Neuronal stem cell (in vitro differentiated cells): ENCODE measurements around the gene LTBP3.
"Not testable (repeated sequence)": the region's sequence is repeated elsewhere in the genome, so short reads cannot be mapped to it uniquely, and the experiment has no call there.

Experiments used
- DNase-seq: peaks from one replicate; pipeline ENCODE4 v3.0.0-alpha.2; 2013; ENCODE audit warnings: low spot score
- H2AFZ ChIP-seq: one replicate; pipeline ENCODE4 v1.6.1; 2013; ENCODE audit warnings: mild to moderate bottlenecking, low read length, inconsistent platforms
- H2AK5ac ChIP-seq: 2 replicates; pipeline ENCODE4 v1.6.1; 2013; ENCODE audit warnings: low read depth, mild to moderate bottlenecking, inconsistent platforms, low read length, moderate library complexity, mixed read lengths
- H2BK120ac ChIP-seq: 2 replicates; pipeline ENCODE4 v1.6.1; 2013; ENCODE audit warnings: low read depth, mild to moderate bottlenecking, inconsistent platforms, low read length, moderate library complexity, mixed read lengths
- H2BK12ac ChIP-seq: one replicate; pipeline ENCODE4 v1.6.1; 2013; ENCODE audit warnings: low read length, inconsistent platforms
- H2BK15ac ChIP-seq: 2 replicates; pipeline ENCODE4 v1.6.1; 2013; ENCODE audit warnings: mild to moderate bottlenecking, low read length, inconsistent platforms, mixed read lengths
- H2BK5ac ChIP-seq: one replicate; pipeline ENCODE4 v1.6.1; 2013; ENCODE audit warnings: inconsistent platforms, mild to moderate bottlenecking, low read length, moderate library complexity
- H3K14ac ChIP-seq: one replicate; pipeline ENCODE4 v1.6.1; 2013; ENCODE audit warnings: low read length, inconsistent platforms
- H3K18ac ChIP-seq: 2 replicates; pipeline ENCODE4 v1.6.1; 2013; ENCODE audit warnings: low read length, inconsistent platforms
- H3K23ac ChIP-seq: 2 replicates; pipeline ENCODE4 v1.6.1; 2013; ENCODE audit warnings: low read depth, mild to moderate bottlenecking, mixed read lengths, low read length, inconsistent platforms; ENCODE audit not compliant: poor library complexity
- H3K27ac ChIP-seq: replicated peaks from 3 replicates; pipeline ENCODE4 v1.5.1; 2013; ENCODE audit warnings: low read length, inconsistent platforms
- H3K27me3 ChIP-seq, 3 experiments: 2 replicates each; pipeline ENCODE4 v1.6.1; 2013; ENCODE audit warnings: low read length in 3 of 3, mild to moderate bottlenecking in 2 of 3, inconsistent platforms in 1 of 3, low read depth in 1 of 3, mixed read lengths in 1 of 3, moderate library complexity in 1 of 3; ENCODE audit not compliant: control insufficient read depth in 3 of 3, insufficient read depth in 3 of 3
- H3K36me3 ChIP-seq, 2 donors: replicated peaks in 1 of 2; 2 replicates each; pipeline ENCODE4 v1.6.1; 2013; ENCODE audit warnings: low read length in 2 of 2; ENCODE audit not compliant: control insufficient read depth in 2 of 2, insufficient read depth in 2 of 2
- H3K4ac ChIP-seq: 2 replicates; pipeline ENCODE4 v1.6.1; 2013; ENCODE audit warnings: inconsistent platforms, mild to moderate bottlenecking, low read length, moderate library complexity
- H3K4me1 ChIP-seq, 2 donors: 1 replicate in 1 of 2; 2 replicates in 1 of 2; pipeline ENCODE4 v1.6.1; 2013; ENCODE audit warnings: low read length in 2 of 2, low read depth in 1 of 2; ENCODE audit not compliant: control insufficient read depth in 2 of 2, insufficient read depth in 1 of 2
- H3K4me2 ChIP-seq: one replicate; pipeline ENCODE4 v1.6.1; 2013; ENCODE audit warnings: mild to moderate bottlenecking, low read length, inconsistent platforms; ENCODE audit not compliant: insufficient read depth, poor library complexity, severe bottlenecking
- H3K4me3 ChIP-seq, 2 donors: 2 replicates each; pipeline ENCODE4 v1.5.1; 2013; ENCODE audit warnings: low read length in 2 of 2, mild to moderate bottlenecking in 2 of 2, inconsistent platforms in 1 of 2, moderate library complexity in 1 of 2
- H3K79me1 ChIP-seq: one replicate; pipeline ENCODE4 v1.6.1; 2013; ENCODE audit warnings: low read depth, mild to moderate bottlenecking, inconsistent platforms, low read length, moderate library complexity
- H3K9ac ChIP-seq: one replicate; pipeline ENCODE4 v1.6.1; 2013; ENCODE audit warnings: mild to moderate bottlenecking, low read depth, low read length, inconsistent platforms; ENCODE audit not compliant: poor library complexity
- H3K9me3 ChIP-seq, 2 donors: replicated peaks in 1 of 2; 2 replicates each; pipeline versions ENCODE3 to v1.6.1; 2013; ENCODE audit warnings: low read length in 2 of 2, mild to moderate bottlenecking in 2 of 2, inconsistent platforms in 1 of 2, low read depth in 1 of 2, mixed read lengths in 1 of 2, moderate library complexity in 1 of 2; ENCODE audit not compliant: control insufficient read depth in 2 of 2, insufficient read depth in 1 of 2
- H4K8ac ChIP-seq: one replicate; pipeline ENCODE4 v1.6.1; 2013; ENCODE audit warnings: low read depth, mild to moderate bottlenecking, inconsistent platforms, low read length, moderate library complexity
- H4K91ac ChIP-seq: one replicate; pipeline ENCODE4 v1.6.1; 2013; ENCODE audit warnings: low read length, low read depth, mild to moderate bottlenecking, inconsistent platforms; ENCODE audit not compliant: poor library complexity
- WGBS, 2 donors: extraction: QIAGEN DNeasy Blood & Tissue Kit; methylation state at CpG; one replicate each; pipeline ENCODE4 v1.1.7; 2013; ENCODE audit warnings: missing lambda C conversion rate in 2 of 2, mixed read lengths in 1 of 2; ENCODE audit not compliant: insufficient read length in 2 of 2, insufficient replicate concordance in 1 of 2; ENCODE audit errors: extremely low coverage in 2 of 2; 5-methylcytosine and 5-hydroxymethylcytosine counted together

The LTBP3 gene

DNA sequence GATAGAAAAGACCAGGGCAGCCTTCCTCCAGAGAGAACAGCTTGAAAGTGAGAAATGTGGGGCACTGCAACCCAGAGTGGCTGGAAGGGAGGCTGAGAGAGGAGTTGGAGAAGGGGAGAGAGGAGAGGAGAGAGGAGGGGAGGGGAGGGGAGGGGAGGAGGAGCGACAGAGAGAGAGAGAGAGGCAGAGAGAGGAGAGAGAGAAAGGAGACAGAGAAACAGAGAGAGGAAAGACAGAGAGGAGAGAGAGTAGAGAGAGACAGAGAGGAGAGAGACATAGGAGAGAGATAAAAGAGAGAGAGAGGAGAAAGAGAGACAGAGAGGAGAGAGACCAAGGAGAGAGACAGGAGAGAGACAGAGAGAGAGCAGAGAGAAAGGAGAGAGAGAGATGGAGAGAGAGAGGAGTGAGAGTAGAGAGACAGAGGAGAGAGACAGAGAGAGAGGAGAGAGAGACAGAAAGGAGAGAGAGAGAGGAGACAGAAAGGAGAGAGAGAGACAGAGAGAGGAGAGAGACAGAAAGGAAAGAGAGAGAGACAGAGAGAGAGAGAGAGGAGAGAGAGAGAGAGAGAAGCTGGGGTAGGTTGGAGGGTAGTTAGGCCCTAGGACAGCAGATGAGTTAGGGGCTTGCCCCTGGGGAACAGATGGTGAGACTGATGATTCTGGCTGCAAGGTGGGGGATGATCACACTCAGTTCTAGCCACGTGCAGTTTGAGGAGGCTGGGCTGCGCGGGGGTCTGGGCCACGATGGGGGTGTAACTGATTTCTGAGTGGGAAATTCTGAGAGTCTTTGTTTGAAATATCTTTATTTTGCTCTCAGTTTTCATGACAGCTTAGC is 41.8 kb downstream of the LTBP3 start:
- Histone ChIP-seq H3K23ac (no peak overlapping the region), H3K9me3 (no peaks in the 10 kb centered on the region), H3K4me1 (no peaks in the 10 kb centered on the region), H4K8ac (no peak overlapping the region), H3K36me3 (no peaks in the 10 kb centered on the region), H2BK120ac (no peak overlapping the region), H2BK12ac (no peak overlapping the region), H3K79me1 (no peaks in the 10 kb centered on the region), H3K4ac (no peak overlapping the region), H3K27me3 (no peaks in the 10 kb centered on the region), H3K4me3 (no peak overlapping the region), H3K4me2 (no peak overlapping the region), H2BK15ac (no peak overlapping the region), H3K27ac (no peak overlapping the region), H2BK5ac (no peak overlapping the region), H3K14ac (no peak overlapping the region), H3K9ac (no peak overlapping the region), H2AFZ (no peak overlapping the region), H2AK5ac (no peak overlapping the region), H3K18ac (no peak overlapping the region), H4K91ac (no peak overlapping the region)
- WGBS, 2 donors, result no CpG with 5 or more reads among the region's 5 CpGs
- DNase-seq, result no peak

DNA sequence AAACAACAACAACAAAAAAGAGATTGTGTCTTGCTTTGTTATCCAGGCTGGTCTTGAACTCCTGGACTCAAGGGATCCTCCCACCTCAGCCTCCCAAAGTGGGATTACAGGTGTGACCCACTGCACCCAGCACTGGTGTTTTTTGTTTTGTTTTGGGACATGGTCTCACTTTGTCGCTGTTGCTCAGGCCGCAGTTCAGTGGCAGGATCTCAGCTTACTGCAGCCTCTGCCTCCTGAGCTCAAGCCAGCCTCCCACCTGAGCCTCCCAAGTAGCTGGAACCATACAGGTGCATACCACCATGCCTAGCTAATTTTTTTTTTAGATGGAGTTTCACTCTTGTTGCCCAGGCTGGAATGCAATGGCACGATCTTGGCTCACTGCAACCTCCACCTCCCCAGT is 45.8 kb downstream of the LTBP3 start:
- not testable (repeated sequence) for H2AFZ ChIP-seq, H3K4me1 ChIP-seq, H3K4ac ChIP-seq, H3K4me2 ChIP-seq, H2BK120ac ChIP-seq, H4K91ac ChIP-seq, H3K79me1 ChIP-seq, H3K4me3 ChIP-seq, H2BK5ac ChIP-seq, H3K14ac ChIP-seq, H3K18ac ChIP-seq, H2BK15ac ChIP-seq, H3K36me3 ChIP-seq, H2AK5ac ChIP-seq, H3K9me3 ChIP-seq, H4K8ac ChIP-seq, DNase-seq, H3K9ac ChIP-seq, H3K27me3 ChIP-seq, H2BK12ac ChIP-seq, H3K27ac ChIP-seq, H3K23ac ChIP-seq
- WGBS, 2 donors, result no CpG with 5 or more reads among the region's 3 CpGs

DNA sequence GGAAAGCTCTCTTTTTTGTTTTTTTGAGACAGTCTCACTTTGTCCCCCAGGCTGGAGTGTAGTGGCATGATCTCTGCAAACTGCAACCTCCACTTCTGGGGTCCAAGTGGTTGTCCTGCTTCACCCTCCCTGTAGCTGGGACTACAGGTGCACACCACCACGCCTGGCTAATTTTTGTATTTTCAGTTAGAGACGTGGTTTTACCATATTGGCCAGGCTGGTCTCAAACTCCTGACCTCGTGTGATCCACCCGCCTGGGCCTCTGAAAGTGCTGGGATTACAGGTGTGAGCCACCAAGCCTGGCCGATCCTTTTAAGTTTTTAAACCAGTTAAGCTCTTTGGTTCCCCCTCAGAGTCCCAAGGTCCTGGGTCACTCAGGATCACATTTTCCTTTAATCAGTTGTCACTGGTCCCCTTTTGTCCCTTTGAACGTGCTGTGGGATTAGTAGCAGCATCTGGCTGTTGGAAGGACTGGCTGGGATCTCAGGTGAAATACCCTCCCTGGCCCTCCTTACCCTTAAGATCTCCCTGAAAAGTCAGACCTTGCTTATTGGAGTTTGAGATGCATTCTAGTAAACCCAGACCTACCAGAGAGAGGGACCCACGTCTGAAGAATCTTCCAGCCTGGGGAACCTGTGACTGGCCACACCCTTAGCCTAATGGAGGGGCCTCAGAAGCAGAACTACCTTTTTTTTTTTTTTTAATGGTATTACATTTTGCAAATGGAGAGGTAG is 51.2 kb downstream of the LTBP3 start:
- H2BK12ac ChIP-seq, result no peak overlapping the region
- no peak overlapping the region for H3K18ac ChIP-seq
- peaks cover 2 to 10% of the 10 kb centered on the region in 2 donors for H3K4me1 ChIP-seq
- no peak overlapping the region for H3K9ac ChIP-seq
- peaks cover 33 to 57% of the 10 kb centered on the region in 2 donors for H3K36me3 ChIP-seq
- H3K27me3 ChIP-seq, result no peaks in the 10 kb centered on the region
- H3K9me3 ChIP-seq, result no peaks in the 10 kb centered on the region
- H2AFZ ChIP-seq, result no peak overlapping the region
- H3K23ac ChIP-seq, result peak overlapping the region; percentile 65
- H2BK5ac ChIP-seq, result no peak overlapping the region
- H3K27ac ChIP-seq, result peak overlapping the region; percentile 55
- WGBS, 2 donors, result no CpG with 5 or more reads among the region's 7 CpGs
- no peak overlapping the region for H3K4ac ChIP-seq
- H4K8ac ChIP-seq, result no peak overlapping the region
- peak overlapping the region; percentile 69 for H3K4me2 ChIP-seq
- H3K4me3 ChIP-seq, result peak overlapping the region; percentile 39 to 72
- no peak overlapping the region for H3K14ac ChIP-seq
- no peak overlapping the region for H2AK5ac ChIP-seq
- DNase-seq, result peak; percentile 62
- H4K91ac ChIP-seq, result no peak overlapping the region
- no peak overlapping the region for H2BK15ac ChIP-seq
- no peak overlapping the region for H2BK120ac ChIP-seq
- no peaks in the 10 kb centered on the region for H3K79me1 ChIP-seq

DNA sequence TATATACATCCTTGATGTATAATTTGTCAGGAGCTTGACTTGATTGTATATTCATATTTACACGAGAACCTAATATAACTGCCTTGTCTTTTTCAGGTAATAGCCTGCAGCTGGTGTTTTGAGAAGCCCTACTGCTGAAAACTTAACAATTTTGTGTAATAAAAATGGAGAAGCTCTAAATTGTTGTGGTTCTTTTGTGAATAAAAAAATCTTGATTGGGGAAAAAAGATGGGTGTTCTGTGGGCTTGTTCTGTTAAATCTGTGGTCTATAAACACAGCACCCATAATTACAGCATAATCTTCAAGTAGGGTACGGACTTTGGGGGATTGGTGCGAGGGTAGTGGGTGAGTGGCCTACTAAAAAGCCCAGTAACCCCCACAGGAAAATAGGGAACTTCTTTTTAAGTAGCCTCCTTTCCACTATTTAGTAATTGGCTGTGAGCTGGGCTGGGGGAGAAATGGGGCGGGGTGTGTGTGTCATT is 51.8 kb downstream of the LTBP3 start:
- H3K27me3 ChIP-seq, result no peaks in the 10 kb centered on the region
- H2AK5ac ChIP-seq, result no peak overlapping the region
- H3K36me3 ChIP-seq, result peaks cover 39 to 63% of the 10 kb centered on the region in 2 donors
- peak overlapping the region; percentile 72 to 75 for H3K4me3 ChIP-seq
- H2BK12ac ChIP-seq, result no peak overlapping the region
- no peaks in the 10 kb centered on the region for H3K9me3 ChIP-seq
- no peaks in the 10 kb centered on the region for H3K79me1 ChIP-seq
- H3K4ac ChIP-seq, result no peak overlapping the region
- WGBS, 2 donors, result no CpG with 5 or more reads among the region's 4 CpGs
- no peak overlapping the region for H2BK15ac ChIP-seq
- peak overlapping the region; percentile 69 for H3K4me2 ChIP-seq
- H3K14ac ChIP-seq, result no peak overlapping the region
- no peak overlapping the region for H4K8ac ChIP-seq
- H4K91ac ChIP-seq, result no peak overlapping the region
- no peak overlapping the region for H3K9ac ChIP-seq
- DNase-seq, result no peak
- H3K4me1 ChIP-seq, result peaks cover 2 to 10% of the 10 kb centered on the region in 2 donors
- H3K18ac ChIP-seq, result no peak overlapping the region
- H2BK120ac ChIP-seq, result no peak overlapping the region
- no peak overlapping the region for H2BK5ac ChIP-seq
- H3K23ac ChIP-seq, result no peak overlapping the region
- peak overlapping the region; percentile 14 for H3K27ac ChIP-seq
- no peak overlapping the region for H2AFZ ChIP-seq
